ENCODE data around the gene CHPF2.

The CHPF2 gene, protein sequence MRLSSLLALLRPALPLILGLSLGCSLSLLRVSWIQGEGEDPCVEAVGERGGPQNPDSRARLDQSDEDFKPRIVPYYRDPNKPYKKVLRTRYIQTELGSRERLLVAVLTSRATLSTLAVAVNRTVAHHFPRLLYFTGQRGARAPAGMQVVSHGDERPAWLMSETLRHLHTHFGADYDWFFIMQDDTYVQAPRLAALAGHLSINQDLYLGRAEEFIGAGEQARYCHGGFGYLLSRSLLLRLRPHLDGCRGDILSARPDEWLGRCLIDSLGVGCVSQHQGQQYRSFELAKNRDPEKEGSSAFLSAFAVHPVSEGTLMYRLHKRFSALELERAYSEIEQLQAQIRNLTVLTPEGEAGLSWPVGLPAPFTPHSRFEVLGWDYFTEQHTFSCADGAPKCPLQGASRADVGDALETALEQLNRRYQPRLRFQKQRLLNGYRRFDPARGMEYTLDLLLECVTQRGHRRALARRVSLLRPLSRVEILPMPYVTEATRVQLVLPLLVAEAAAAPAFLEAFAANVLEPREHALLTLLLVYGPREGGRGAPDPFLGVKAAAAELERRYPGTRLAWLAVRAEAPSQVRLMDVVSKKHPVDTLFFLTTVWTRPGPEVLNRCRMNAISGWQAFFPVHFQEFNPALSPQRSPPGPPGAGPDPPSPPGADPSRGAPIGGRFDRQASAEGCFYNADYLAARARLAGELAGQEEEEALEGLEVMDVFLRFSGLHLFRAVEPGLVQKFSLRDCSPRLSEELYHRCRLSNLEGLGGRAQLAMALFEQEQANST

DNA sequence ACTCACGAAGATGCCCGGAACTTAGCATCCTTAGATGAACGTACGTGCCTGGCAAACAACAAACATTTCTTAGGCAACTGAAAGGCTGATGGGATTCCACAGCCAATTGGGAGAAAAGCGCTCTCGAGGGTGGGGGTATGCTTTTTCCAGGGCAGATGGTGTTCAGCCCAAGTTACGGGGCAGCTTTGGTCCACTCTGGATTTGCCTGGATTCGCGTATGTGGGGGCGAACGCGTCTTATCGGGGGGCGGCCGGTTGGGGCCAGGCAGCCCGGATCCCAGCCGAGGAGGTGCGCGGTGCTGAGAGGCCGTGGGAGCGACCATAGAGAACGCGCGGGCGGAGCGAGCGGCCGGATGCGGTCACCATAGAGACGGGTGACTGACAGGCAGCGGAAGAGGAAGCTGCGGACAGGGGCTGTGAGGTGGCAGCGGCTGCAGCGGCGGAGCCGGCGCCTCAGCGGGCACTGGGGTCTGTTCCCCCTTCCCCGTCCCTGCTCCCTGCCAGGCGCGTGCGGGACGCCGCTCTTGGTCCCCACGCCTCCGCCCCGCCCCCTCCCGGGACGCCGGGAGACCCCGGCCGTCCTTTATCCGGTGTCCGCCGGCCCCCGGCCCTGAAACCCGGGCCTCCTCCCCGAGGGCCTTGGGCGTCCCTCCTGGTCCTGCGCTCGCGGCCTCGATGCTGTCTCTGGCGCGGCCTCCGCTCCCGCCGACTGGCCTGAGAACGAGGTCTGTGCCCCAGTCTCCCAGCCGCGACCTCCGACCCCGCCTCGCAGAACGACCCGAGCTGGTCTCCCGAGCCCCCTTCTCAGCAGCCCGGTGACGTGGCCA is at the start of gene CHPF2:
Gene CHPF2, plus strand, starts transcription at position 393 of the 826 bp plus-strand sequence. CDS start 1,529 bp downstream, outside the sequence.
- peak; percentile 93 for DNase-seq

DNA sequence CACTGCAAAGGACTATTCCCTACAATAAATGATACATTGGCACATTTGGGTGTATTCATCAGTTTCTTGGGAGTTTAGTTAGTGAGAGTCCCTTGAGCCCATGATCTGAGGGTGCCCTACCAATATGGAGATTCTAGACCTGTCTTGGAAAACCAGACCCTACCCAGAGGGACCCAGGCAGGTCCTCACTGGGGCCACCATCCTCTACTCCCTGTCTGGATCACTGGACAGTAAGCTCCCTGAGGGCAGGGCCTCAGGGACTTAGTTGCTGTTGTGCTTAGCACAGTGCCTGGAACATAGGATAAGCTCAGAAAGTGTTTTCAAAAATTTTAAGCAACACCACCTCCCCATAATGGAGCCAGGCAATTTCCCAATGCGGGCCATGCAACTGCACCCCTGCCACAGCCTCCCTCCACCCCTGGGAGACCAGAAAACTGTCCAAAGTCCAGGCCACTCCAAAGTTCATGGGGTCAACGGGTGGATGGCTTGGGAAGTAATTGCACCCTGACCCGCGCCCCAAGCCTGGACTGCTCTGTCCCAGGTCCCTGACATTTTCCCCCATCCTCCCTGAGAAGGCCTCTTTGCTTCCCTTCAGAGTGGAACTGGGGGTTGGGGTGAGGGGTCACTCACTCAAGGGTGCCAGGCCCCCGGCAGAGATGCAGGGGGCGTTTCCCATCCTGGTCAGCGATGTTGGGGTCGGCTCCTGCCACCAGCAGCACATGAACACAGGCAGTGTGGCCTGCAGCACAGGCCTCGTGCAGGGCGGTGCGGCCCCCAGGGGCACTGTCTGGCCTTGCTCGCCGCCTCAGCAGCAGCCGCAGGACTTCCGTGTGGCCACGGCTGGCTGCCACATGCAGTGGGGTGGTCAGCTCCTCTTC is 46.3 kb upstream of the CHPF2 start:
- DNase-seq, result no peak

DNA sequence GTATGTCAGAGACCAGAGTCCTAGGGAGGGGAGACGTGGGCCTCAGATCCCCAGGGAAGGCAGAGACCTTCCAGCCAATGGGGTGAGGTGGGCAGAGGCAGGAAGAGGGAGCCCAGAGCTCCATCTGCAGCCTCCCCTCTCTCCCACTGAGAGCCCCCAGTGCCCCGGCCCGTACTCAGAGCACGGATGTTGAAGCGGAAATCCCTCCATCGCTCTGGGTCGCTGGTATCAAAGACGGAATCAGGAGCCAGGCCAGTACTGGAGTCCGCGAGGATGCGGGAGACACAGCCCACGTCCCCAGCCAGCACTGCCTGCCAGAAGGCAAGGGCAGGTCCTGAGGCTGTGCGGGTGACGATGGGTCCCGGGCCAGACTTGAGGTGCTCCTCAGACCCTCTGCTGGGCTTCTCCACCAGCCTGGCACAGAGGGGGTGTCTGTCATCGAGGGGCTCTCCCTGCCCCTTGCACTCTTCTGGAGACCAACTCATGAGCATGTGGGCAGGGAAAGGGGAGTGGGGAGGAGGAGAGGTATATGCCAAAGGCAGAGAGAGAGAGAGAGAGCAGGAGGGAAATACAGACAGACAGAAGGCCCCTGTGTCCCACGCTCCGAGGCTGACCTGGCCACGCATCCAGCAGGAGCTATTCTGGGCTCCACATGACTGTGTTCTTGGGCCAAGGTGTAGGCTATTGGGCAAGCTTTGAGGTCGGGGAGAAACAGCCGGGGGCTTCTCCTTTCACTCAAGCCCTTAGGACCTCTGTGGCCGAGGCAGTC is 45.5 kb upstream of the CHPF2 start, which contains the start of gene ASB10:
Gene ASB10, minus strand, starts transcription at position 611 of the 769 bp plus-strand sequence. Its CDS starts 120 bp downstream, at position 491.
- DNase-seq, result no peak

DNA sequence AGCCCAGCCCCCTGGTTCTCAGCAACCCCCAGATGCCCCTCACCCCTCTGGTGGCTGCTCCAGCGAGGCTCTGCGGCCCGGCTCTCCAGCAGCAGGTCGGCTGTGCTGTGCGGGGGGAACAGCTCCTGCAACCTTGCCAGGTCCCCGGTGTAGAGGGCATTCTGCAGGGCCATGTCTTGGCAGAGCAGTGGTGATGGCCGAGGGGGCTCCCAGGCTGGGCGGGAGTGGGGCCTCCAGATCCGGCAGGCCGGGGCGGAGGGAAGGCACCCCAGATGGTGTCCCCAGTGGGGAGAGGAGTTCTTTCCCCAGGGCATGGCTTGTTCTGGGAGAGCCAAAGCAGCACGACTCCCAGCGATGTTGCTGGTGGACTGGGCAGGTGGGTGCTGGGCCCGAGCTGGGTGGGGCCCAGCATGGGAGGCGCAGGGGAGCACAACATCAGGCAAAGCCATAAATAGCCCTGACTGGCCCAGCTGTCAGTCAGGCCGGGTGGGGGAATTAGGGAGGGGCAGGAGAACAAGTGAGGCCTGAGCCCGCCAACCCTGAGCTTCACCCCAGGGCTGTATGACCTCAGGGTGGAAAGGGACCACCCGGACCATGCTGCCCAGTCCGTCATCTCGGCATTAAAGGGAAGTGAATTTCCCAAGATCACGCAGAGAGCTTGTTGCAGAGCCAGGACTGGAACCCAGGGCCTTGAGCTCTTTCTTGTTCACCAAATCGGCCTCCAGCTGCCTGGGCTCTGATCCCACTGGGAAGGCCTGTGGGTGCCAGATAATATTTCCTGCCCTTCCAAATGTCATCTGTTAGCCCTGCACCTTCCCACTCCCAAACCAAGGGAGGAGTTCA is 44.7 kb upstream of the CHPF2 start:
- no peak for DNase-seq

DNA sequence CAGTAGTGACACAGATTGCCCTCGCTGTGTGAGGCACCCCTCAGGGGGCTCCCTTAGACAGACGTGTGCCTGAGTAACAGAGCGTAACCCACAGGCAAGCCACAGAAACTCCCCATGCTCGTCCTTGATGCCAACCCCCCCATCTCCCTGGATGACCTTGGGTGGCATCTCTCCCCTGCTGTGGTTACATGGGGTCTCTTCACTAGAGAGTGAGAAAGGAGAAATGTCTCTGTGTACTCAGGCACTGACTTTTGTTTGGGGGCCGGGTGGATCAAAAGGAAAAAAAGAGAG is 44.1 kb upstream of the CHPF2 start:
- DNase-seq, result no peak

DNA sequence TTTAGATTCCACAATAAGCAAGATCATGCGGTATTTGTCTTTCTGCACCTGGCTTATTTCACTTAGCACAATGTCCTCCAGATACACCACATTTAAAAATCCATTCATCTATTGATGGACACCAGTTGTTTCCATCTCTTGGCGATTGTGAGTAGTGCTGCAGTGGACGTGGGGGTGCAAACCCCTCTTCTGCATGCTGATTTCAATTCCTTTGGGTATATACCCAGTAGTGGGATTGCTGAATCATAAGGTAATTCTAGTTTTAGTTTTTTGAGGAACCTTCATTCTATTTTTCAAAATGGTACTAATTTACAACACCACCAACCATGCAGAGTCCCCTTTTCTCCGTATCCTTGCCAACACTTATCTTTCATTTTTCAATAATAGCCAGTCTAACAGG is 43.2 kb upstream of the CHPF2 start:
- DNase-seq, result no peak

DNA sequence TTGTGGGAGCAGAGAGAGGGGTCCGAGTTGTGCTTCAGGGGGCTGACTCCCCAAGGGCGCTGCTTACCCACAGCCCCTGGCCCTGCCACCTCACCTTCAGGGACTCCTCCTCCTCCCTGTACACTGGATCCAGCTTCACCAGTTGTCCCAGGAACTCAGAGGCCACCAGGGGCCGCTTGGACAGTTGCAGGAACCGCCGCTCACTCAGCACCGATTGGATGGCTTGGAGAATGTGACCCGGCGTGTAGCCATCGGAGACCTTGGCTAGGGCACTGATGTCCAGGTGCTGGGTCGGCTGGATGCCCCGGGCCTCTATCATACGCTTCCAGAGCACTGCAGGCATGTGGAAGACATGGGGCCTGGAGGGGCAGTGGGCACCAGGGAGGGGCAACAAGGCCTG is 40.7 kb upstream of the CHPF2 start:
- DNase-seq, result no peak

DNA sequence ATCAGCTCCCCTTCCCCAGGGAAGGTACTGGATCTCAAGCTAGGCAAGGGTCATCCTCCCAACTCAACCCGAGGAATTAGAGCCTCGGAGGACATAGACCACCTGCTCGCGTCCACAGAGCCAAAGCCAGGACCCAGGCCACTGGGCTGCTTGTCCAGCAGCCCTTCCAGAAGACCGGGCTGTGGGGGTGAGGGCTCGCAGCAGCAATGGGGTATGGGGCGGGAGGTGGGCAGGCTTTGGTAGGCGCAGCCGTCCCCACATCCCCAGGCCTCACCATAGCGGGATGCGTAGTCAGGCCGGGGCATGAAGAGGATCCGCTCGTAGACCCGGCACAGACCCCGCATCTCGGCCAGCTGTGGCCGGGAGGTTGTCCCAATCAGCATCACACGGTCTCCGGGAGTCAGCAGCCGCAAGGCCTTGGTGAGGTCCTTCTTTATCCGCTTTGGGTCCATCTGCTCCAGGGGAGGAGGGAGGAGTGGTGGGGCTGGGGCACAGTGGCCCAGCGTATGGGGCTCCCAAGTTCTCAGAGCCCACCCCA is 40.2 kb upstream of the CHPF2 start:
- no peak for DNase-seq

DNA sequence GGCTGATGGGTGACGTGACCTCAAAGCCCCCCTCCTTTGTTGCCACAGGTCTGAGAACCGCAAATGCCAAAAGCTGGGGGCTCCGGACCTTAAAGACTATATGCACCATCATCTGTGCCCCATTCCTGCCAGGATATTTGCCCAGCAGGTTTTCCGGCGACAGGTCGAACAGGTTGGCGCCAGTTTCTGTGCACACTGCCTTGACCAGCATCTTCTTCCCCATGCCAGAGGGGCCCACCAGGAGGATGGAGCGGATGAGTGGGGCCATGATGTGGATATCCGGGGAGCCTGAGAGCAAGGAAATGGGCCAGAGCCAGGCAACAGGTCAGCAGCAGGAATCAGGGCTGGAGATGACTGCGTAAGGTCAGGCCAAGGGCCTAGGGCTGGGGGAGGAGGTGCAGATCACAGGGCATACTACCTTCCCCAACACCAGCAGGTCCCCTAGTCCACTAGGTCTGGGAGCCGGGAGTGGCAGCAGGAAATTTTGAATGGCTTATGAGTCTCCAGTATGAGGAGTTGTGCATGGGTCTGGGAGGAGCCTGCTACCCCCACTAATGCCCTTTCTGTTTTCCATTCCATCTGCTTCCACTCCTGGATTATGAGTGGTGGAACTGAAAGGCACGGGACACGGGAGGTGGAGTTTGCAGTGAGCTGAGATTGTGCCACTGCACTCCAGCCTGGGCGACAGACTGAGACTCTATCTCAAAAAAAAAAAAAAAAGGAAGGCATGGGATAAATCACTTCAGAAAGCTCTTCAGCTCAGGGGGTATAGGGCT is 38.9 kb upstream of the CHPF2 start:
- no peak for DNase-seq

DNA sequence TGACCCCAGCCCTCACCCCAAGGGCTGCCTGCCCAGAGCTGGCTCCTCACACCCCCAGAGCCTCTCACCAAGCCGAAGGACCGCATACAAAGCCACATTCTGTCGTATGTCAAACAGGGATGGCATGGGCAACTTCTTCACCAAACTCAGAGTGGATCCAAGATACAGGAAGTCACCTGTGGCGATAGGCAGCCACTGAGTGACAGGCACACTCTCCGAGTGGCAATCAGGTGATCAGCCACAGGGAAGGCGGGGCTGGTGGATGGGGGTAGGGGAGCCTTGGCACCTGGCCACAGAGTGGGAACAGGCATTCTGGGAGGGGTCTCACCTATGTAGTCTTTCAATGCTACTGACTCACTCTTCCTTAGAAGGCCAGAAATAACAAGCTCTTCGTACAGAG is 38.1 kb upstream of the CHPF2 start:
- DNase-seq, result no peak

DNA sequence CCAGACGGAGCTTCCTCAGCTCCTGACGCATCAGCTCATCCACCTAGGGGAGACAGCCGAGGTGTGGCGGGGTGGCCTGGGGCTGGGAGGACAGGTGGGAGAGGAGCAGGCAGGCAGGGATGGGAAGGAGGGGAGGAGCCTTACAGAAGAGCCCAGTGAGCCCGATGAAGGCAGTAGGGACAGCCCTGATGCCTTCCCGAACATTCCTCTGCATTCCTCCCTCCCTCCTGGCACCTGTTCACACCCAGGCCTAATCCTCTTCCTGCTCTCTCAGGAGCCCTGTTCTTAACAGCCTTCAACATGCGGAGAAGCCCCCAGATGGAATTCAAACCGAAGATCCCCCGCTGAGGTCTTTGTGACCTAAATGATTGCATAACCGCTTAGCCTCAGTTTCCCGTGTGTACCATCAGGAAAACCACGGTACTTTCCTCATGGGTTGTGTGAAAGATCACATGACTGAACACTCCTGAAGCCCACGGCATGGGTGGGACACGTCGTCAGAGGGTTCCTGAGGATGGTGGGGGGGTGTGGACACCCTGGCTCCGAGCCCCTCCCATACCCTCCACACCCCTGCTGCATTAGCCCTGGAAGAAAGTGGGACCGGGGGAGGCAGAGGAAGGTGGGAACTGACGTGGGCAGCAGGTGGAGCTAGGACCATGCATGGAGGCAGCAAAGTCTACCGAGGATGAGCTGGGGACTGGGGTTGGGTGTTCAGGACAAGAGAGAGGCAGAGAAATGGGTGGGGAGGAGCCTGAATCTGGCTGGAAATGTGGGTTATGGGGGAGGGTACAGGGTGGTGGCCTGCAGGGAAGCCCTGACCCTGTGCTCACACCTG is 36.5 kb upstream of the CHPF2 start:
- no peak for DNase-seq

DNA sequence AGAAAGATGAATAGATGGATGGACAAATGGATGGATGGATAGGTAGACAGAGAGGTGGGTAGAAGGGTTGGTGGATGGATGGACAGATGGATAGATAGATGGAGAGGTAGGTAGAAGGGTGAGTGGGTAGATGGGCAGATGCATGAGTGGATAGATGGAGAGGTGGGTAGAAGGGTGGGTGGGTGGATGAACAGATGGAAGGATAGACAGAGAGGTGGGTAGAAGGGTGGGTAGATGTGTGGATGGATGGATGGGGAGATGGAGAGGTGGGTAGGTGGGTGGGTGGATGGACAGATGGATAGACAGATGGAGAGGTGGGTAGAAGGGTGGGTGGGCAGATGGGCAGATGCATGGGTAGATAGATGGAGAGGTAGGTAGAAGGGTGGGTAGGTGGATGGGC is 34.4 kb upstream of the CHPF2 start:
- DNase-seq, result no peak

DNA sequence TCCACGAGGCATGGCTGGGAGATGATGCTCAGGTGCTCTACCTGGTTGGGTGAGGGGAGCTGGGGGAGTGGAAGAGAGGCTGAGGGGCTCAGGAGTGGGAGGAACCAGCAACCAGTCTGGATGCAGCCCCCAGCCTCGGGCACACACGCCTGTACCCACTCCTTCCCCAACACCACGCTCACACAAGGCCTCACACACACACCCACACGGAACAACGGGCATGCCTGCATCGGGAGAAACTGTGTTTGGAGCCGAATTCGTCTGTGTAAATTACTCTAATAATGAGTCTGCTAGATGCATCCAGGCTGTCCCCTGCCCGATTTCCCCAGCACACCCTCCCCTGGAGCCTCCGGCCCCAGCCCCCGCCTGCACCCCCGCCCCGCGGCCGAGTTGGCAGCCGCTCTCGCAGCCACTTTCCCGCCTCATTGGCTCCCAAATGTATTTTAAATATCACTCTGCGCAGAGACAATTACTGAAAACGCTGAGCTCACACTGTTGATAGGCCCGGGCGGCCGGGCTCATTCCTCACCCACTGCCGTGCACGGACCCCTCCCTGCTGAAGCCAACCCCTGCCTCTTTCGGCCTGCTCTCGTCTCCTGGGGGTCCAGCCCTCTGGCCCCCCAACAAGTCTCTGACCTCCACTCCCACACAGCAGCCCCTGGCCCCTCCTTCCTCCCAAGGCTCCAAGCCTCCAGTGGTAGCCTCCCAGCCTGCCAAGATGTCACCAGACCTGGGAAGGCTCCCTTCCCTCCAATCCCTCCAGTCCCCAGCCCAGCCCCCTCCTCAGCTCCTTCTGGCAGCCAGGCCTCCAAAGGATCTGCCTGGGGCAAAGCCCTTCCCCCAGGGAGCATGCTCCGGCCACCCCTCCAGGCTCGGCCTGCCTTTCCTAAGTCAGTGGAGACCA is 33.1 kb upstream of the CHPF2 start:
- peak; percentile 62 for DNase-seq

DNA sequence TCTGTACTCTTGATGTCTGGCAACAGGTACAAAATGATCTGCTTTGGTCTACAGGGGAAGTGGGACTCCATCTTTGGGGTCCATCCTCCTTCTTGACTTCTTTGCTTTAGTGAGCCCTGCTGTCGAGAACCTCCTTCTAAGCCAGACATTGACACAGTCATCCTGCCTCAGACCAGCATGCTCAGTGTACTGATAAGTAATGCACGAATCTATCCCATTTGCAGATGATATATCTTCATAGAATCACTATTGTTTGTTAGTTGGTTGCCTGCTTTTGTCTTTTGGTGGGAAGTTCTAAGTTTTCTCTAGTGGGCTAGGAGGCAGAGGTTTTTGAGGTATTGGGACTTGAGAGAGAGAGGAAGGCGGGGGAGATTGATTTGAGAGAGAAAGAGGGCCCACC is 30.9 kb upstream of the CHPF2 start:
- no peak for DNase-seq

DNA sequence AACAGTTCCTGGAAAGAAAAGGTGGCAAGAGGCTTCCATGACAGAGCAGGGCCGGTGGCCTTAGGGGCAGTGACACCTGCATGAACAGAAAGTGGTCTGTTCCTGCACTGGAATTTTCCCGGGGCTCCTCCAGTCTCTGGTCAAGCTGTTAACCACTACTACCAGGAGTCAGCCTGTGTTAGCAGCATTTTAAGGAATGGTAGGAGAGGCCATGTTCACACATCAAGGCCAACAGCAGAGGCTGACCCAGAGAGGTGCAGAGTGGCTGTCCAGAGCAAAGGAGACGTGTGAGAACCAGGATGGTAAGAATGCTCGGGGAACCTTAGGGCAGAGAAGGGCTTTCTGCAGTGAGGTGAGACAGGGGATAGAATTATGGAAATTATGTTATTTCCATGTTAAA is 30.5 kb upstream of the CHPF2 start:
- DNase-seq, result no peak

DNA sequence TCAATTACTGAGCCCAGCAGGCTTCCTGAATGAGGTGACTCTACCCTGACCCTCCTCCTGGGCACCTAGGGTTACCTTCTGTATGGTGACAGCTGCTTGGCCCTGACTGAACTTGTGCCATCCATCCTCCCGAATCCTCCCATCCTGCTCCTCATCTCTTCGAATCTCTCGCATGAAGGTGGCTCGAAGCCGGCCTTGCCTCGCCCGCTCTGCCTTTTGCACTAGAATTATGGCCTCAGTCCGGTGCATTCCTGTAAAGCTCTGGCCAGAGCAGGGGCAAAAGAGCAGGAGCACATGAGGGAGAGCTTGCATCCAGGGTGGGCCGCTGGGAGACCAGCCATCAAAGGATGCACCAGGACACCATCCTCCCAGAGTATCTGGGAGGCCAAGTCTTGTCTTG is 29.4 kb upstream of the CHPF2 start:
- DNase-seq, result no peak

DNA sequence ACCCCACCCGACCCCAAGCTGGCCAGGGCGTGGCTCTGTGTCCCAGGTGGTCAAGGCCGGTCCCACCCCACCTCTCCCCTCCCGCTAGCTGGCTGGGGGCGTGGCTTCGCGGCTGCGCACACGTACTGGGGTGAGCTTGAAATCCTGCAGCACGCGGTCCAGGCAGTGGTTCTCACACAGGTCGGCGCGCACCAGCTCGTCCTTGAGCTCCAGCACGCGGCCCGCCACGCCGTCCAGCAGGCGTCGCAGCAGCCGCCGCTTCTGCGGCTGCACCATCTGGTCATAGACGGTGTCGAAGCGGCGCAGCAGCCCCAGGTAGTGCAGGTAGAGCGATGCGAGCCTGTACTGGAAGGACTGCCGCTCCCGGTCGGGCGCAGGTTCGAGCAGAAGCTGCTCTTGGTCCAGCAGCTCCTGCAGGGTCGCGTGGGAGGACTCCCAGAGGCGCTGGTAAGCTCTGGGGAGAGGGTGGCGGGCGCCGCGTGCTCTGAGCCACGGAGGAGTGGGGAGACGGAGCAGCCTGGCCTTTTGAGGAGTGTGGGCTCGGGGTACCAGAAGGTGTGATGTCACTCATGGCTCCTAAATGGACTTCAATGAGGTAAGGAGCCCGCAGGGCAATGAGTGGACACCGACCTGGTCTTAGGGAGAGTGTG is 27.8 kb upstream of the CHPF2 start:
- no peak for DNase-seq

All from right hindlimb (tissue), 1 donor.